Motor neuron (in vitro differentiated cells): ENCODE results near the gene ANKRD52. TPM values are rescaled to one million over a fixed set of nuclear protein-coding genes. Genes with fewer than 3 reads are reported as not detected.

Experiments
- ATAC-seq, 8 experiments: fragments of 200-7000 bp; cut with Tn5 transposase; replicated peaks in 6 of 8; 2 replicates each; pipeline ENCODE4 v1.8.0; 2021; ENCODE audit warnings: mild to moderate bottlenecking in 8 of 8, moderate library complexity in 8 of 8
- H3K27ac ChIP-seq, 2 donors: fragments of 250-450 bp; sonication (Bioruptor Pico); 2 replicates each; pipeline ENCODE4 v1.9.0; 2021; ENCODE audit warnings: antibody characterized with exemption in 2 of 2, mild to moderate bottlenecking in 2 of 2, moderate library complexity in 1 of 2
- H3K4me1 ChIP-seq, 2 donors: fragments of 250-450 bp; sonication (Bioruptor Pico); replicated peaks in 1 of 2; 2 replicates each; pipeline ENCODE4 v1.6.1; 2021; ENCODE audit warnings: antibody characterized with exemption in 2 of 2, mild to moderate bottlenecking in 2 of 2, moderate library complexity in 1 of 2
- H3K4me3 ChIP-seq, 5 donors: fragments of 250-450 bp; sonication (Bioruptor Pico); 2 replicates each; pipeline ENCODE4 v1.9.0; 2021; ENCODE audit warnings: antibody characterized with exemption in 5 of 5, mild to moderate bottlenecking in 5 of 5, moderate library complexity in 4 of 5
- WGBS, 10 experiments: fragments of 450-650 bp; shearing (Covaris generic); methylation state at CpG; one replicate each; pipeline ENCODE4 v1.0.0; 2022; 5-methylcytosine and 5-hydroxymethylcytosine counted together
- in situ Hi-C, 9 experiments: fragments of 400-800 bp; cut with MboI; loops; one replicate each; pipeline ENCODE4 v1.15.0; 2021; ENCODE audit warnings: low sequenced_read_pairs in 9 of 9, low pct_unique_long_range_greater_than_20kb in 2 of 9; ENCODE audit not compliant: unreplicated experiment in 9 of 9
- total RNA-seq, 8 experiments: library from RNA; unstranded; fragments of 300-600 nt; gene quantifications; 2 replicates each; pipeline versions ENCODE4 v1.2.3 to v1.2.4, GENCODE V29; 2022

Gene ANKRD52
- total RNA-seq, 8 experiments from 2014 or later, result 5.3 to 30.7 (median 12.0) TPM

GRCh38 chr12:56230432-56231183, 27.6 kb downstream of the ANKRD52 start:
- H3K4me3 ChIP-seq, result no peak overlapping the region
- 17 to 61% methylated on average over 1 to 4 of the region's 8 CpGs; no CpG with 5 or more reads in 8 of the 10 experiments for WGBS, 10 experiments
- no peak overlapping the region for H3K27ac ChIP-seq
- in situ Hi-C loops, result no loop called here
- peaks cover 0 to 3% of the 10 kb centered on the region in 2 donors for H3K4me1 ChIP-seq
- ATAC-seq, result peak in 6 of 8 experiments; percentile 19 to 40 (median 34)

GRCh38 chr12:56229916-56230431, 28.2 kb downstream of the ANKRD52 start, which contains the start of gene SLC39A5:
Gene SLC39A5 (plus strand): TSS chr12:56230051. CDS start chr12:56231275, 1,224 bp downstream.
- in situ Hi-C loops, result no loop called here
- H3K4me1 ChIP-seq, result peaks cover 5 to 6% of the 10 kb centered on the region in 2 donors
- 29% methylated on average over 1 of the region's 4 CpGs; no CpG with 5 or more reads in 9 of the 10 experiments for WGBS, 10 experiments
- no peak within 1 kb of the TSS for H3K27ac ChIP-seq
- peak in 1 of 8 experiments; percentile 10 for ATAC-seq
- no peak within 1 kb of the TSS for H3K4me3 ChIP-seq

- Histone ChIP-seq H3K4me3 (no peak overlapping the region), H3K27ac (no peak overlapping the region), H3K4me1 (peaks cover 6 to 8% of the 10 kb centered on the region in 2 donors)
- in situ Hi-C loops, result no loop called here
- ATAC-seq, result no peak
- 60 to 100% (median 100%) methylated on average over 1 to 2 of the region's 7 CpGs; no CpG with 5 or more reads in 5 of the 10 experiments for WGBS, 10 experiments
Measured at GRCh38 chr12:56229082-56229481, 29.1 kb downstream of the ANKRD52 start.

- H3K4me3 ChIP-seq, result peak overlapping the region; percentile 49 to 65 (median 59)
- in situ Hi-C loops, result no loop called here
- H3K27ac ChIP-seq, result peak overlapping the region; percentile 72 to 87
- 52 to 100% (median 88%) methylated on average over 1 to 3 of the region's 11 CpGs; no CpG with 5 or more reads in 7 of the 10 experiments for WGBS, 10 experiments
- ATAC-seq, result no peak
- peaks cover 8 to 26% of the 10 kb centered on the region in 2 donors for H3K4me1 ChIP-seq
Measured at GRCh38 chr12:56224954-56225353, 33.2 kb downstream of the ANKRD52 start.

GRCh38 chr12:56224102-56224701, 34.0 kb downstream of the ANKRD52 start, which contains the start of gene NABP2:
Gene NABP2 (plus strand): TSS chr12:56224342. CDS start chr12:56224857, 515 bp downstream.
- 0 to 8% (median 0%) methylated on average over 1 to 10 of the region's 41 CpGs; no CpG with 5 or more reads in 3 of the 10 experiments for WGBS, 10 experiments
- peak within 1 kb of the TSS; percentile 49 to 65 (median 59) for H3K4me3 ChIP-seq
- H3K27ac ChIP-seq, result peak within 1 kb of the TSS; percentile 72 to 87
- peak; percentile 64 to 81 (median 72) for ATAC-seq
- H3K4me1 ChIP-seq, result peaks cover 8 to 26% of the 10 kb centered on the region in 2 donors
- in situ Hi-C loops, result no loop called here

GRCh38 chr12:56223571-56224101, 34.5 kb downstream of the ANKRD52 start:
- in situ Hi-C loops, result no loop called here
- H3K4me1 ChIP-seq, result peaks cover 8 to 26% of the 10 kb centered on the region in 2 donors
- H3K4me3 ChIP-seq, result peak overlapping the region; percentile 11 to 60 (median 49)
- whole genome bisulfite sequencing, 10 experiments, result 3 to 95% (median 58%) methylated on average over 4 to 15 of the region's 15 CpGs; no CpG with 5 or more reads in 1 of the 10 experiments
- ATAC-seq, result peak in 3 of 8 experiments; percentile 0 to 5 (median 2)
- peak overlapping the region; percentile 32 to 55 for H3K27ac ChIP-seq

- Histone ChIP-seq H3K4me1 (peaks cover 8 to 26% of the 10 kb centered on the region in 2 donors), H3K27ac (peak overlapping the region; percentile 93 to 98), H3K4me3 (peak overlapping the region; percentile 58 to 95 (median 70))
- in situ Hi-C loops, result no loop called here
- WGBS, 10 experiments, result 0 to 53% (median 30%) methylated on average over 1 to 4 of the region's 4 CpGs; no CpG with 5 or more reads in 5 of the 10 experiments
- ATAC-seq, result no peak
Measured at GRCh38 chr12:56222531-56222895, 35.7 kb downstream of the ANKRD52 start.

- in situ Hi-C loops, result no loop called here
- Histone ChIP-seq H3K27ac (peak within 1 kb of the TSS; percentile 93 to 98), H3K4me1 (peaks cover 8 to 26% of the 10 kb centered on the region in 2 donors), H3K4me3 (peak within 1 kb of the TSS; percentile 58 to 95 (median 70))
- peak; percentile 74 to 84 (median 80) for ATAC-seq
- WGBS, 10 experiments, result 0 to 11% (median 0%) methylated on average over 2 to 11 of the region's 42 CpGs; no CpG with 5 or more reads in 4 of the 10 experiments
Measured at GRCh38 chr12:56221757-56222530, 36.2 kb downstream of the ANKRD52 start, which contains the start of gene RNF41. Gene RNF41 (minus strand): TSS chr12:56221922. CDS start chr12:56214047, 7,875 bp downstream.

- Histone ChIP-seq H3K27ac (peak overlapping the region; percentile 93 to 98), H3K4me1 (peaks cover 8 to 26% of the 10 kb centered on the region in 2 donors), H3K4me3 (peak overlapping the region; percentile 58 to 95 (median 70))
- WGBS, 10 experiments, result 0% methylated on average over 1 of the region's 21 CpGs; no CpG with 5 or more reads in 9 of the 10 experiments
- ATAC-seq, result peak; percentile 2 to 13 (median 8)
- in situ Hi-C loops, result no loop called here
Measured at GRCh38 chr12:56221232-56221756, 36.9 kb downstream of the ANKRD52 start.

- peak overlapping the region; percentile 58 to 95 (median 70) for H3K4me3 ChIP-seq
- WGBS, 10 experiments, result 0 to 41% (median 8%) methylated on average over 1 to 9 of the region's 10 CpGs; no CpG with 5 or more reads in 1 of the 10 experiments
- ATAC-seq, result no peak
- peaks cover 8 to 26% of the 10 kb centered on the region in 2 donors for H3K4me1 ChIP-seq
- in situ Hi-C loops, result no loop called here
- H3K27ac ChIP-seq, result peak overlapping the region; percentile 93 to 98
Measured at GRCh38 chr12:56220611-56221231, 37.5 kb downstream of the ANKRD52 start.

- 89 to 100% (median 99%) methylated on average over 1 to 9 of the region's 9 CpGs; no CpG with 5 or more reads in 4 of the 10 experiments for WGBS, 10 experiments
- H3K4me3 ChIP-seq, result no peak overlapping the region
- in situ Hi-C loops, result no loop called here
- peaks cover 4 to 21% of the 10 kb centered on the region in 2 donors for H3K4me1 ChIP-seq
- H3K27ac ChIP-seq, result no peak overlapping the region
- no peak for ATAC-seq
Measured at GRCh38 chr12:56219840-56220239, 38.3 kb downstream of the ANKRD52 start.
